ENCODE results near the gene AFF3.

AFF3 gene

DNA sequence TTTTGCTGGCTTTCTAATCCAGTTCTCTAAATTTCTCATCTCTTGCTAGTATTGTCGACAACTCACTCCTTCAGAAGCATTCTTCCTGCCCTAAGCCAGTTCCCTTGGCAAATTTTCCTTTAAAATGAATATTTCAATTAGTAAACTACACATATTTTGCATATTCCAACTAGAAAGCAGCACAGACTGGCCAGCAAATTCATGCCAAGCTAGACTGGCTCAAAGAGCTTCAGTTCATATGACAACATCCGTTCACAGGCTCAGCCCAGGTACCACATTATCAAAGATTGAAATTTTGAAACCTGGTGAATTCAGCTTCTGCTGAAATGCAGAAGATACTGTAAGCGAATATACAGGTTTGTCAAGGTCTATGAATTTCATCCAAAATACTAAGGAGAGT, 64.5 kb downstream of the AFF3 start:
- FAIRE-seq (no peak), DNase-seq (ENCODE audit: insufficient read length, low spot score) (no peak)
- no peak for TF ChIP-seq POLR2A (IDR thresholded peaks at IDR 0.05; ENCODE audit: low read depth, low read length)

GRCh38 chr2:100077456-100077855, 64.9 kb downstream of the AFF3 start:
- FAIRE-seq (no peak), DNase-seq (ENCODE audit: insufficient read length, low spot score) (no peak)
- TF ChIP-seq POLR2A (IDR thresholded peaks at IDR 0.05; ENCODE audit: low read depth, low read length), result no peak

- no peak for TF ChIP-seq POLR2A (IDR thresholded peaks at IDR 0.05; ENCODE audit: low read depth, low read length)
- DNase-seq (ENCODE audit: insufficient read length, low spot score), result no peak
- no peak for FAIRE-seq
These were observed 66.9 kb downstream of the AFF3 start for GRCh38 chr2:100075532-100075931.

DNA sequence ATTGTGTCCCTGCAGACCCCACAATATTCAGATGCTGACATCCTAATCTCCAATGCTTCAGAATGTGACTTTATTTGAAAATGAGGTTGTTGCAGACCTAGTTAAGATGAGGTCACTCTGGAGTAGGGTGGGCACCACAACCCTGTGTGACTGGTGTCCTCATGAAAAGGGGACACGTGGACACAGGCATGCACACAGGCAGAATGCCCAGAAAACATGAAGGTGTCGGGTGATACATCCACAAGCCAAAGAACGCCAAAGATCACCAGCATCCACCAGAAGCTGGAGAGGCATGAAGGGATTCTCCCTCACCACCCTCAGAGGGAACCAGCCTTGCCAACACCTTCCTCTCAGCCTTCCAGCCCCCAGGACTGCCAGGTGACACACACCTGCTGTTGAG, 69.3 kb downstream of the AFF3 start:
- DNase-seq (ENCODE audit: insufficient read length, low spot score) (no peak), FAIRE-seq (no peak)
- no peak for TF ChIP-seq POLR2A (IDR thresholded peaks at IDR 0.05; ENCODE audit: low read depth, low read length)

- no peak for DNase-seq (ENCODE audit: insufficient read length, low spot score)
- TF ChIP-seq POLR2A (IDR thresholded peaks at IDR 0.05; ENCODE audit: low read depth, low read length), result no peak
- no peak for FAIRE-seq
These were observed 69.9 kb downstream of the AFF3 start for GRCh38 chr2:100072503-100072902.

- FAIRE-seq (no peak), DNase-seq (ENCODE audit: insufficient read length, low spot score) (no peak)
- no peak for TF ChIP-seq POLR2A (IDR thresholded peaks at IDR 0.05; ENCODE audit: low read depth, low read length)
These were observed 70.9 kb downstream of the AFF3 start for GRCh38 chr2:100071335-100072043.

DNA sequence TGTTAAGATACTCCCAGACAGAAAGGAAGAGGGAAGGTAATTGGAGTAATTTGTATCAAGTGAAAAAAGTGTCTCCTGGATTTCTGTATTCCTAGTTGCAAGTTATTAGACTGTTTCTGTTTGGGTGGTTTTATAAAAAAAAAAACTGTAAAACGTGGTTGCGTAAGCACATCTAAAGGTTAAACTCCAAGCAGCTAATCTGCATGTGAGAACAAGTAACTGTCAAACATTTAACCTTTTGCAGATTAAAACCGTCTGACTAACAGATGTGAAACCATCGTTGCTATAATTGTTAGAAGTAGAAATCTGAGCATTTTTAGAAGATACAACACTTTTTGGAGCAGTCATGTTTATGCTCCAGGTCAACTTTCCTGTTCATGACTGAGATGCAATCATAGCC, 72.3 kb downstream of the AFF3 start:
- FAIRE-seq, result peak; percentile 6
- no peak for TF ChIP-seq POLR2A (IDR thresholded peaks at IDR 0.05; ENCODE audit: low read depth, low read length)
- DNase-seq (ENCODE audit: insufficient read length, low spot score), result no peak

- FAIRE-seq, result no peak
- TF ChIP-seq POLR2A (IDR thresholded peaks at IDR 0.05; ENCODE audit: low read depth, low read length), result no peak
- DNase-seq (ENCODE audit: insufficient read length, low spot score), result no peak
These were observed 74.0 kb downstream of the AFF3 start for GRCh38 chr2:100068395-100068794.

DNA sequence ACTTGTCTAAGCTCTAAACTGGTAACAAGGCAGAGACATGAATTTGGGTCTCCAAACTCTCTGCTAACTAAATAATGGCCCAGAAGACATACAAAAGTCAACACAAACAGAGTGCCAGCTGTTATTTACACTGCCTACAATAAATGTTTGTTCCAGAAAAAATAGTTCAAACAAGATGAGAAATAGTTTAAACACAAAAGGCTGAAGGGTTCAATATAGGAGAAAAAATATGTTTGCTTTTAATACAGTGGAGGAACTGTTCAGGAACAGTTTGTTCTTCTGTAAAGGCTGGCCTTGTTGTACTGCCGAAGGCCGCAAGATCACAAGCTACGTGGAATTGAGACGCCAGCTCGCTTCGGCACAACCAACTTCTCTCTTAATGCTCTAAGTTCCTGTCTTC, 74.6 kb downstream of the AFF3 start:
- FAIRE-seq (no peak), DNase-seq (ENCODE audit: insufficient read length, low spot score) (no peak)
- TF ChIP-seq POLR2A (IDR thresholded peaks at IDR 0.05; ENCODE audit: low read depth, low read length), result no peak

GRCh38 chr2:100066856-100067255, 75.5 kb downstream of the AFF3 start:
- FAIRE-seq, result no peak
- no peak for TF ChIP-seq POLR2A (IDR thresholded peaks at IDR 0.05; ENCODE audit: low read depth, low read length)
- DNase-seq (ENCODE audit: insufficient read length, low spot score), result no peak

DNA sequence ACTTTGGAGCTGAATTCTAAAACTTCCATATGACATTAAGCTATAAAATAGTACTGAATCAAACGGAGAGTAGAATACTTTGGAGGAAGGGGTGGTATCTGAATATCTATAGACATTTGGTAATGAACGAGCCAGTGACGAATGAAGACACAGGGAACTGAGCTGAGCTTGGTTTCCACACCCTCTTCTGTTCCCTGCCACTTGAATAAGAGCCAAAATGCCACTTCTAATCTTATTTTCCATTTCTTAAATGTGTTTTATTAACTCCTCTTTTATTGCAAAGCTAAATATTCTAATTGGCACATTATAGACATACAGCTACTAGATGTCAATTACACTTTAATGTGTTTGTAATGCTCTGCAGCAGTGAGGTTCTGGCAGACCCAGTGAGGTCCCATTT, 76.1 kb downstream of the AFF3 start:
- FAIRE-seq (no peak), DNase-seq (ENCODE audit: insufficient read length, low spot score) (no peak)
- no peak for TF ChIP-seq POLR2A (IDR thresholded peaks at IDR 0.05; ENCODE audit: low read depth, low read length)

DNA sequence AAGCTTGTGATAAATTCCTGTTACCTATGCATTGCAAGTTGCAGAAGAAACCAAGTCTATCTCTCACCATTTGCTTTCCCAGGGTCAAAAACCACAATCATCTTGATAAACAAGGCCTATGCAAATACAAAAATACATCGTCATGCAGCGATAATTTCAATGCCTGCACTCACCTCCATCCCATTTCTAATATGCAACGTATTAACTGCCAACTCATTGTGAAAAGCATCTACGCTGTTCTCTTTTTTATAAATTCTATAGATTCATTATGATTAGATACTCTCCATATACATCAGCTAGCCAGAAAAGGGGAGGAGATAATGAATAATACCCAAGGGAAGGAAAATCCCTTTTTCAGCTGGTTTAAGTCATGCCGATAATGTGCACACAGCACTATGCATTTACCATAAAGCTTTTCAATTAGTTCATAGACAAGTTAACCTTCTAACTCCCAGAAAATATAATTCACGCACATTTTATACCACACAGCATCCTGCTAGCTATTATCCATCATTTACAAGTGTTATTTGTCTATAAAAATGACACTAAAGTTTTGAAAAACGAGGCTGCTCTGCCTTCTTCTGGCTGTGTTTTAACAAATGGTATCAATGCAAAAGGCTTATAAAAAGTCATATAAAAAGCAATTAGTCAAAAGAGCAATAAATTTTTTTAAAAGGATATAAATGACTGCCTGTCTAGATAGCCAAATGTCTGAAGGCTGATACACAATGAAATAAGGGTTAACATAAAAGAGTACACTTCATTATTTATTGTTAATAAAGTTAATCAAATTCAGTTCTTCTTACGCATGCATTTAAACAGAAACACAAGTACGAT, 77.6 kb downstream of the AFF3 start:
- FAIRE-seq, result no peak
- DNase-seq (ENCODE audit: insufficient read length, low spot score), result no peak
- no peak for TF ChIP-seq POLR2A (IDR thresholded peaks at IDR 0.05; ENCODE audit: low read depth, low read length)

- TF ChIP-seq POLR2A (IDR thresholded peaks at IDR 0.05; ENCODE audit: low read depth, low read length), result no peak
- FAIRE-seq (no peak), DNase-seq (ENCODE audit: insufficient read length, low spot score) (no peak)
These were observed 78.2 kb downstream of the AFF3 start for GRCh38 chr2:100064165-100064564.

- FAIRE-seq (no peak), DNase-seq (ENCODE audit: insufficient read length, low spot score) (no peak)
- no peak for TF ChIP-seq POLR2A (IDR thresholded peaks at IDR 0.05; ENCODE audit: low read depth, low read length)
These were observed 78.9 kb downstream of the AFF3 start for GRCh38 chr2:100063459-100063953.

DNA sequence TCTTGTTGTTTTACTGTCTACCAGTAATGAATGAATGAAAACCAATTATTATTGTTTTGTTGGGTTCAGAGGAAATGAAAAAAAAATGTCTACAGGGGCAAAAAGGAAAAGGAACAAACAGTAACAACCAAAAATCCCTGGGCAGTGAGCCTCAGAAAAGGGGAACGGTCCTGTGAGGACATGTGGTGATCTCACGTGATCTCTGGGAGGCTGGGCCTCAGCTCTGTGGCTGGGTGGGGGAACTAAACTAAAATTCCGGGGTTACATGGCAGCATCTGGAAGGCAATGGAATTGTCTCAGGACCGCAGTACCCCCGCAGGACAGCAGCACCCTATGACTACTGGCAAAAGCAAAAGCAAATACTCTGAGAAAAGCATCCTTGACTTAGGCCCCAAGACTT, 80.1 kb downstream of the AFF3 start:
- DNase-seq (ENCODE audit: insufficient read length, low spot score), result no peak
- no peak for FAIRE-seq
- no peak for TF ChIP-seq POLR2A (IDR thresholded peaks at IDR 0.05; ENCODE audit: low read depth, low read length)
